ENCODE results near the gene DMD. TPM values are rescaled to one million over a fixed set of nuclear protein-coding genes. Genes with fewer than 3 reads are reported as not detected.
"Not testable (repeated sequence)": the region's sequence is repeated elsewhere in the genome, so short reads cannot be mapped to it uniquely, and the experiment has no call there.

The DMD gene
- total and polyA plus RNA-seq, 5 donors: 49.5 to 173 (median 125) TPM

DNA sequence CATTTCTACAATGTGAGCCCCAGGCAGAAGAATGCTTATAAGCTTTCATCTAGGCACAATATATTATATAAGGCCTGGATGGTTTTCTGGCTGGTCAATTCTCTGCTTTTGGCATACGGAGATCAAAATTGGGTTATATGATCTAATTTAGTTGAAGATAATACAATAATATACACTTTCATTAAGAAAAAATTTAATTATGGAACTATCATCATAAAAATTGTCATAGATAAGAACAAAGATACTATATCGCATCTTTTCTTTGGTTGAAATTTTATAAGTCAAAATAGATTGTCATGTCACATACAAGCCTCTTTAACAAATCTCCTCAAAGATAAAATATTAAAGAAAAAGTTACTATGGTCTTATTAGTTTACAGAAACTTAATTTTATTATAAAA is 17.1 kb downstream of the DMD start:
- 92% methylated on average over 2 of the region's 2 CpGs for WGBS
- Histone ChIP-seq H3K9me3 (ENCODE audit: control insufficient read depth, low read length) (no peaks in the 10 kb centered on the region), H3K27me3 (ENCODE audit: control insufficient read depth, insufficient read depth) (no peaks in the 10 kb centered on the region), H3K4me1 (ENCODE audit: control insufficient read depth, insufficient read depth, low read length) (peaks cover 3% of the 10 kb centered on the region), H3K27ac (ENCODE audit: low read length) (no peak overlapping the region), H3K4me3 (ENCODE audit: low read length) (no peak overlapping the region)
- ATAC-seq (no peak), DNase-seq (no peak)
- intact Hi-C loops (cut with DNase I): loop anchor here in 1 of 4 donors (10.0 kb wide), 1 partner anchor 141 kb away; no protein-coding TSS in a partner anchor

DNA sequence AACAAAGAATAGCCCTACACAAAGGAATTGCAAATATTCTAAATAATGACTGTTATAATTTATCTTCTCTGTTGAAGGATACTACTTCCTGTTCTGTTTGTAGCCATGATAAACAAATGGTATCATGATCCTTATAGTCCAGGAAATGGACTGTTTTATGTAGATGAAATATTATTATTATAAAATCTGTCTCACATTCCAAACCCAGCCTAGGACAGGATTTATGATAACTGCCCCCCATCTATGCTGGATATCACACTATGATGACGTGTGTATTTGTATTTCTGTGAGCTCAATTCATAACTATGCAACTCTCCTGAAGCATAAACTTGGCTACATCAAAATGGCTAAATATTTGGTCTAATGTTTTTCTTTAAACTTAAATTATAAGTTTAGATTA is 21.3 kb downstream of the DMD start:
- ATAC-seq (no peak), DNase-seq (no peak)
- H3K4me3 ChIP-seq (ENCODE audit: low read length): no peak overlapping the region
- H3K27me3 ChIP-seq (ENCODE audit: control insufficient read depth, insufficient read depth): no peaks in the 10 kb centered on the region
- no peaks in the 10 kb centered on the region for H3K9me3 ChIP-seq (ENCODE audit: control insufficient read depth, low read length)
- intact Hi-C loops (cut with DNase I): loop anchor here in 1 of 4 donors (10.0 kb wide), 1 partner anchor 145 kb away; no protein-coding TSS in a partner anchor
- no peaks in the 10 kb centered on the region for H3K4me1 ChIP-seq (ENCODE audit: control insufficient read depth, insufficient read depth, low read length)
- 26% methylated on average over 1 of the region's 1 CpG for WGBS
- no peak overlapping the region for H3K27ac ChIP-seq (ENCODE audit: low read length)

DNA sequence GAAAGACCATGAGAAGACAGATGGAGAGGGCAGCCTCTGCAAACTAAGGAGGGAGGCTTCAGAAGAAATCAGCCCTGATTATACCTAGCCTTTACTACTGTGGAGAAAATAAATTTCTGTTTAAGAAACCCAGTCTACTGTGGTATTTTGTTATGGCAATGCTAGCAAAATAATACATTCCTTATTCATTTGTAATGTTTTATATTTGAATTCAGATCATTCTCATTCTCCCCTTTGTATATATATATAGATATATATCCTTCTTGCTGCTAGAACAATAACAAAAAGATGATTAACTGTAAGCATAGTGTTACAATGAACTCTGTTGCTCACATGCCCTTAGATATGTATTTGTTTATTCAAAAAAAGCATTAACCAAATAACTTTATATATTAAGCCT is 22.5 kb downstream of the DMD start:
- no peak for ATAC-seq
- no peak for DNase-seq
- Histone ChIP-seq H3K4me3 (ENCODE audit: low read length) (no peak overlapping the region), H3K27me3 (ENCODE audit: control insufficient read depth, insufficient read depth) (no peaks in the 10 kb centered on the region), H3K9me3 (ENCODE audit: control insufficient read depth, low read length) (no peaks in the 10 kb centered on the region), H3K4me1 (ENCODE audit: control insufficient read depth, insufficient read depth, low read length) (no peaks in the 10 kb centered on the region), H3K27ac (ENCODE audit: low read length) (no peak overlapping the region)
- intact Hi-C loops (cut with DNase I): no loop called here

GRCh38 chrX:33188286-33188685 is 23.1 kb downstream of the DMD start:
- WGBS: 30% methylated on average over 3 of the region's 3 CpGs
- no peak for ATAC-seq
- Histone ChIP-seq H3K9me3 (ENCODE audit: control insufficient read depth, low read length) (no peaks in the 10 kb centered on the region), H3K27me3 (ENCODE audit: control insufficient read depth, insufficient read depth) (no peaks in the 10 kb centered on the region), H3K4me1 (ENCODE audit: control insufficient read depth, insufficient read depth, low read length) (peaks cover 1% of the 10 kb centered on the region), H3K4me3 (ENCODE audit: low read length) (no peak overlapping the region), H3K27ac (ENCODE audit: low read length) (no peak overlapping the region)
- intact Hi-C loops (cut with DNase I): no loop called here
- DNase-seq: no peak

DNA sequence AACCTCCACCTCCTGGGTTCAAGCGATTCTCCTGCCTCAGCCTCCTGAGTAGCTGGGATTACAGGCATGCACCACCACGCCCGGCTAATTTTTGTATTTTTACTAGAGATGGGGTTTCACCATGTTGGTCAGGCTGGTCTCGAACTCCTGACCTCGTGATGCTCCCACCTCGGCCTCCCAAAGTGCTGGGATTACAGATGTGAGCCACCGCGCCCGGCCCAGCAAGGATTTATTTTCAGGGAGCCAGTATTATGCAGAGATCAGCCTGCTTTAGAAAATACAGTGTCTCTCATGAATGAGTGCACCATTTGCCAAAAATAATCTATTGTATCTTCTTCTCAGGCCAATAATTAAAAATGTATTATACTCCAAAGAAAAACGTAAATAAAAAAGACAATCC is 26.5 kb downstream of the DMD start:
- intact Hi-C loops (cut with DNase I); H3K27ac ChIP-seq (ENCODE audit: low read length); DNase-seq: not testable (repeated sequence)

DNA sequence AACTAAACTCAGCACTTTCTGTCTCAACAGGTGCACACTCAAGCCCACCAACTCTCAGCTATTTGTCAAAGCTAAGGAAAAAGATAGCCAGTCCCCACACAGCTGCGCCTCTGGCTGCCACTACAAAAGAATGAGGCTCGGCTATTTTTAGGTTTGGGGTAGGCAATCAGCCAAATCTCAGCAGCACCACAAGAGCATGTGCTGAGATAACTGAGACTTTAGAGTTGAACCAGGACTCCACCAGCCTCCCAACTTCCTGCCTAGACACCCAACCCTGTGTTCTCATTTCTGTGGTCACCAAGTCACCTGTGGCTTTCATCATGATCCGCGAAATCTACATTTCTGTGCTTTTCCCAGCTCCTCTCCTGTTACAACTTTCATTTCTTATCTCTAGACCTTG is 28.0 kb downstream of the DMD start:
- Histone ChIP-seq H3K27me3 (ENCODE audit: control insufficient read depth, insufficient read depth) (no peaks in the 10 kb centered on the region), H3K4me3 (ENCODE audit: low read length) (no peak overlapping the region), H3K27ac (ENCODE audit: low read length) (no peak overlapping the region), H3K9me3 (ENCODE audit: control insufficient read depth, low read length) (no peaks in the 10 kb centered on the region), H3K4me1 (ENCODE audit: control insufficient read depth, insufficient read depth, low read length) (peaks cover 1% of the 10 kb centered on the region)
- peak in 2 of 3 donors; percentile 28 to 49 for DNase-seq
- ATAC-seq: peak; percentile 66 to 82
- 11% methylated on average over 4 of the region's 4 CpGs for WGBS
- intact Hi-C loops (cut with DNase I): no loop called here

More for the DNA sequence above, 26.5 kb downstream of the DMD start:
- not testable (repeated sequence) for H3K27me3 ChIP-seq (ENCODE audit: control insufficient read depth, insufficient read depth); ATAC-seq; H3K9me3 ChIP-seq (ENCODE audit: control insufficient read depth, low read length); H3K4me3 ChIP-seq (ENCODE audit: low read length); H3K4me1 ChIP-seq (ENCODE audit: control insufficient read depth, insufficient read depth, low read length)
- 85% methylated on average over 10 of the region's 10 CpGs for WGBS

GRCh38 chrX:33178690-33179089 is 32.7 kb downstream of the DMD start:
- ATAC-seq (no peak), DNase-seq (no peak)
- Histone ChIP-seq H3K27me3 (ENCODE audit: control insufficient read depth, insufficient read depth) (no peaks in the 10 kb centered on the region), H3K27ac (ENCODE audit: low read length) (no peak overlapping the region), H3K4me1 (ENCODE audit: control insufficient read depth, insufficient read depth, low read length) (peaks cover 1% of the 10 kb centered on the region), H3K4me3 (ENCODE audit: low read length) (no peak overlapping the region), H3K9me3 (ENCODE audit: control insufficient read depth, low read length) (no peaks in the 10 kb centered on the region)
- 62% methylated on average over 1 of the region's 1 CpG for WGBS
- intact Hi-C loops (cut with DNase I): no loop called here

DNA sequence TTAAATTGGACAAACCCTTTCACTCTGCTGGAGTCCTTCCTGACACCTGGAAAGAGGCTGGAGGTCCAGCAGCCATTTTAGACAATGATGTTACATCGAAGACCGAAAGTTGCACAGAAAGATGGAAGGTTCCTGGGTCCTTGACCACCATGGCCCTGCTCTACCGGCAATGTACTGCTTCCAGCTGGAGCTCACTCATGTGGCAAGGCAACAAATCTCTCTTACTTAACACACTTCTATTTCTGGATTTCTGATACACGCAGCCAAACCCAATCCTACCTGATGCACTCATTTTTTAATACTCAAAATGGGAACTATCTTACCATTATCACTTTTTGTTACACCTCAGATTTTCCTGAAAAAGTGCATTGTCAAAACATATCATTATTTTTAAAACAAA is 33.1 kb downstream of the DMD start:
- H3K4me1 ChIP-seq (ENCODE audit: control insufficient read depth, insufficient read depth, low read length): no peaks in the 10 kb centered on the region
- DNase-seq: no peak
- H3K4me3 ChIP-seq (ENCODE audit: low read length): no peak overlapping the region
- ATAC-seq: no peak
- no peaks in the 10 kb centered on the region for H3K27me3 ChIP-seq (ENCODE audit: control insufficient read depth, insufficient read depth)
- no peak overlapping the region for H3K27ac ChIP-seq (ENCODE audit: low read length)
- 81% methylated on average over 4 of the region's 4 CpGs for WGBS
- intact Hi-C loops (cut with DNase I): no loop called here
- no peaks in the 10 kb centered on the region for H3K9me3 ChIP-seq (ENCODE audit: control insufficient read depth, low read length)

- WGBS: 81% methylated on average over 1 of the region's 1 CpG
- Histone ChIP-seq H3K27me3 (ENCODE audit: control insufficient read depth, insufficient read depth) (no peaks in the 10 kb centered on the region), H3K4me1 (ENCODE audit: control insufficient read depth, insufficient read depth, low read length) (no peaks in the 10 kb centered on the region), H3K4me3 (ENCODE audit: low read length) (no peak overlapping the region), H3K9me3 (ENCODE audit: control insufficient read depth, low read length) (no peaks in the 10 kb centered on the region), H3K27ac (ENCODE audit: low read length) (no peak overlapping the region)
- no peak for DNase-seq
- intact Hi-C loops (cut with DNase I): no loop called here
- no peak for ATAC-seq
Observed at GRCh38 chrX:33175201-33175600, 36.1 kb downstream of the DMD start.

- intact Hi-C loops (cut with DNase I): no loop called here
- no peak for ATAC-seq
- Histone ChIP-seq H3K27me3 (ENCODE audit: control insufficient read depth, insufficient read depth) (no peaks in the 10 kb centered on the region), H3K4me1 (ENCODE audit: control insufficient read depth, insufficient read depth, low read length) (no peaks in the 10 kb centered on the region), H3K9me3 (ENCODE audit: control insufficient read depth, low read length) (no peaks in the 10 kb centered on the region), H3K4me3 (ENCODE audit: low read length) (no peak overlapping the region), H3K27ac (ENCODE audit: low read length) (no peak overlapping the region)
- DNase-seq: no peak
- WGBS: 86% methylated on average over 2 of the region's 2 CpGs
Observed at GRCh38 chrX:33171041-33171440, 40.3 kb downstream of the DMD start.

GRCh38 chrX:33161829-33162228 is 49.5 kb downstream of the DMD start:
- H3K9me3 ChIP-seq (ENCODE audit: control insufficient read depth, low read length): no peaks in the 10 kb centered on the region
- intact Hi-C loops (cut with DNase I): no loop called here
- no peaks in the 10 kb centered on the region for H3K27me3 ChIP-seq (ENCODE audit: control insufficient read depth, insufficient read depth)
- H3K27ac ChIP-seq (ENCODE audit: low read length): no peak overlapping the region
- H3K4me1 ChIP-seq (ENCODE audit: control insufficient read depth, insufficient read depth, low read length): no peaks in the 10 kb centered on the region
- no peak for DNase-seq
- no peak overlapping the region for H3K4me3 ChIP-seq (ENCODE audit: low read length)
- ATAC-seq: no peak

- Histone ChIP-seq H3K4me1 (ENCODE audit: control insufficient read depth, insufficient read depth, low read length) (no peaks in the 10 kb centered on the region), H3K9me3 (ENCODE audit: control insufficient read depth, low read length) (no peaks in the 10 kb centered on the region), H3K4me3 (ENCODE audit: low read length) (no peak overlapping the region), H3K27ac (ENCODE audit: low read length) (no peak overlapping the region), H3K27me3 (ENCODE audit: control insufficient read depth, insufficient read depth) (no peaks in the 10 kb centered on the region)
- ATAC-seq (no peak), DNase-seq (no peak)
- intact Hi-C loops (cut with DNase I): no loop called here
- WGBS: 87% methylated on average over 5 of the region's 5 CpGs
Observed at GRCh38 chrX:33160273-33160672, 51.1 kb downstream of the DMD start.

Measured in right cardiac atrium (tissue), 5 donors.